HG02981 (cell line): ENCODE data around the gene RALGPS1.
"Not testable (repeated sequence)": the region's sequence is repeated elsewhere in the genome, so short reads cannot be mapped to it uniquely, and the experiment has no call there.

Source experiments
- ATAC-seq: cut with Tn5 transposase; IDR thresholded peaks from one replicate; pipeline ENCODE4 v1.9.1; 2021; ENCODE audit warnings: mild to moderate bottlenecking, moderate library complexity; ENCODE audit not compliant: unreplicated experiment

RALGPS1 gene

GRCh38 chr9:127132375-127132774 lies 217.8 kb downstream of the RALGPS1 start:
- ATAC-seq: no peak

GRCh38 chr9:127132921-127133647 lies 218.5 kb downstream of the RALGPS1 start:
- no peak for ATAC-seq

- no peak for ATAC-seq
Observed at GRCh38 chr9:127133739-127134167, 219.2 kb downstream of the RALGPS1 start.

- no peak for ATAC-seq
Observed at GRCh38 chr9:127135056-127135745, 220.6 kb downstream of the RALGPS1 start.

- no peak for ATAC-seq
Observed at GRCh38 chr9:127136081-127136879, 221.7 kb downstream of the RALGPS1 start.

- no peak for ATAC-seq
Observed at GRCh38 chr9:127136880-127137639, 222.5 kb downstream of the RALGPS1 start.

- ATAC-seq: no peak
Observed at GRCh38 chr9:127137640-127138360, 223.2 kb downstream of the RALGPS1 start.

- ATAC-seq: no peak
Observed at GRCh38 chr9:127138444-127138843, 223.9 kb downstream of the RALGPS1 start.

- no peak for ATAC-seq
Observed at GRCh38 chr9:127139071-127139731, 224.6 kb downstream of the RALGPS1 start.

GRCh38 chr9:127139775-127140174 lies 225.2 kb downstream of the RALGPS1 start:
- ATAC-seq: no peak

GRCh38 chr9:127140181-127140580 lies 225.6 kb downstream of the RALGPS1 start:
- ATAC-seq: no peak

GRCh38 chr9:127140842-127141675 lies 226.5 kb downstream of the RALGPS1 start:
- no peak for ATAC-seq

GRCh38 chr9:127142291-127142690 lies 227.7 kb downstream of the RALGPS1 start:
- ATAC-seq: no peak

- no peak for ATAC-seq
Observed at GRCh38 chr9:127142931-127143464, 228.4 kb downstream of the RALGPS1 start.

- no peak for ATAC-seq
Observed at GRCh38 chr9:127143920-127144465, 229.4 kb downstream of the RALGPS1 start.

- no peak for ATAC-seq
Observed at GRCh38 chr9:127144670-127145445, 230.3 kb downstream of the RALGPS1 start.

- ATAC-seq: not testable (repeated sequence)
Observed at GRCh38 chr9:127146841-127147240, 232.3 kb downstream of the RALGPS1 start.
